Ectodermal cell (in vitro differentiated cells): ENCODE measurements around the gene GOLGA2.
"Not testable (repeated sequence)": the region's sequence is repeated elsewhere in the genome, so short reads cannot be mapped to it uniquely, and the experiment has no call there.

Experiments used
- H3K27ac ChIP-seq: 2 replicates; pipeline ENCODE4 v1.7.0; 2013; ENCODE audit warnings: mild to moderate bottlenecking, low read depth, low read length; ENCODE audit not compliant: insufficient read depth, poor library complexity, severe bottlenecking
- H3K27me3 ChIP-seq: 2 replicates; pipeline ENCODE4 v1.7.0; 2013; ENCODE audit warnings: mild to moderate bottlenecking, low read length; ENCODE audit not compliant: insufficient read depth, control insufficient read depth, poor library complexity, severe bottlenecking
- H3K36me3 ChIP-seq: one replicate; pipeline ENCODE4 v1.7.0; 2013; ENCODE audit warnings: low read length; ENCODE audit not compliant: control insufficient read depth, insufficient read depth
- H3K4me1 ChIP-seq: one replicate; pipeline ENCODE4 v1.7.0; 2013; ENCODE audit warnings: low read length; ENCODE audit not compliant: control insufficient read depth, insufficient read depth
- H3K4me3 ChIP-seq: 2 replicates; pipeline ENCODE4 v1.7.0; 2013; ENCODE audit warnings: low read depth, low read length, control low read depth; ENCODE audit not compliant: insufficient read depth
- H3K9me3 ChIP-seq: 2 replicates; pipeline ENCODE4 v1.7.0; 2013; ENCODE audit warnings: mild to moderate bottlenecking, low read length, moderate library complexity; ENCODE audit not compliant: control insufficient read depth
- WGBS, 2 experiments: methylation state at CpG; one replicate each; pipeline ENCODE4 v1.1.7; 2013; ENCODE audit warnings: missing lambda C conversion rate in 2 of 2; 5-methylcytosine and 5-hydroxymethylcytosine counted together

The GOLGA2 gene

DNA sequence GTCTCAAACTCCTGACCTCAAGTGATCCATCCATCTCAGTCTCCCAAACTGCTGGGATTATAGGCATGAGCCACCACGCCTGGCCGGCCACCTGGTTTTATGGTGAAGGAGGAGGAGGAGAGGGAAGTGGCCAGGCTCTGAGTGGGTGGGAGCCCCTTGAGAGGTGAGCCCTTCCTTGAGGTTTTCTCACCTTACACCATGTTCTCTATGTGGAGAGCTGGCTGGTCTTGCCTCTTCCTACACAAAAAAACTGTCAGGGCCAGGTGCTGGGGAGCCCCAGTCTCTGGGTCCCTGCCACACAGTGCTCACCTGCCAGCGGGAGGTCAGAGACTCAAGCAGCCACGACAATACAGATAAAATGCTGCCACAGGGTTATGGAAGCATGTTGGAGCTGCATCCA lies 18.3 kb upstream of the GOLGA2 start:
- no peak overlapping the region for H3K27ac ChIP-seq
- 88 to 96% methylated on average over 4 of the region's 4 CpGs for WGBS, 2 experiments

DNA sequence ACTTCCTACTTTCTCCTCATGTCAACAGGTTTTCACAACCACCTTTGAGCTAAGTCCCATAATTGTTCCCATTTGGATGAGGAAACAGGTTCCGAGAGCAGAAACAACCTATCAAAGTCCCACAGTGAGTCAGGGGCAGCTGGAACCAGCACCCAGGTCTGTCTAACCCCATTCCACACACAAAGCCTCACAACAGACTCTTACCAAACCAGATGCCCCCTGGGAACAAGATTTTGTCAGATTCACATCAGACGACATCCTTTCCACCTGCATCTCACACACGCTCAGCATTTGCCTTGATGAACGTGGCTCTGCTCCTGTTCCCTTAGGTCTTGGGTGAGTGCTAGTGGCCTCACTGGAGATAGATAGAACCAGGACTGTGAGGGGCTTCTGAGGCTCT lies 17.3 kb upstream of the GOLGA2 start:
- H3K4me3 ChIP-seq = no peak overlapping the region
- H3K9me3 ChIP-seq = no peaks in the 10 kb centered on the region
- H3K27me3 ChIP-seq = no peaks in the 10 kb centered on the region
- H3K27ac ChIP-seq = no peak overlapping the region
- peaks cover 4% of the 10 kb centered on the region for H3K36me3 ChIP-seq
- no peaks in the 10 kb centered on the region for H3K4me1 ChIP-seq
- 89 to 91% methylated on average over 4 of the region's 4 CpGs for WGBS, 2 experiments

More for the DNA sequence above, 18.3 kb upstream of the GOLGA2 start:
- no peaks in the 10 kb centered on the region for H3K4me1 ChIP-seq
- no peaks in the 10 kb centered on the region for H3K9me3 ChIP-seq
- no peaks in the 10 kb centered on the region for H3K27me3 ChIP-seq
- H3K36me3 ChIP-seq = peaks cover under 1% of the 10 kb centered on the region
- H3K4me3 ChIP-seq = no peak overlapping the region

DNA sequence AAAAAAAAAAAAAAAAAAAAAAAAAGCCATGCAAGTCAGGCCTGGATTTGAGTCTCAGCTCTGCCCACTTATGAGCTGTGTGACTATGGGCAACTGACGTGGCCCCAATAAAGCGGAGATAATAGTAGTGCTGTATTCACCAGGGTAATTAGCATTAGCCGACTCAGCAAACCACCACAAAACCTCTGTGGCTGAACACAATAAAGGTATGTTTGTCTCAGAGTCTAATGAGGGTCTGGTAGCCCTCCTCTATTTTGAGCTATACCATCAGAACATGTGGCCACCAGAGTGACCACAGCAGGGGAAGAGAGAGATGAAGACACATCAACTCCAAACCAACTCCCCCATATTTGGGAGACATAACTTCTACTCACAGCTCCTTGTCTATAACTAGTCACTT lies 16.2 kb upstream of the GOLGA2 start:
- no peak overlapping the region for H3K4me3 ChIP-seq
- H3K9me3 ChIP-seq = no peaks in the 10 kb centered on the region
- WGBS, 2 experiments = 95 to 98% methylated on average over 3 of the region's 3 CpGs
- no peaks in the 10 kb centered on the region for H3K27me3 ChIP-seq
- H3K36me3 ChIP-seq = peaks cover 4% of the 10 kb centered on the region
- no peaks in the 10 kb centered on the region for H3K4me1 ChIP-seq
- H3K27ac ChIP-seq = no peak overlapping the region

DNA sequence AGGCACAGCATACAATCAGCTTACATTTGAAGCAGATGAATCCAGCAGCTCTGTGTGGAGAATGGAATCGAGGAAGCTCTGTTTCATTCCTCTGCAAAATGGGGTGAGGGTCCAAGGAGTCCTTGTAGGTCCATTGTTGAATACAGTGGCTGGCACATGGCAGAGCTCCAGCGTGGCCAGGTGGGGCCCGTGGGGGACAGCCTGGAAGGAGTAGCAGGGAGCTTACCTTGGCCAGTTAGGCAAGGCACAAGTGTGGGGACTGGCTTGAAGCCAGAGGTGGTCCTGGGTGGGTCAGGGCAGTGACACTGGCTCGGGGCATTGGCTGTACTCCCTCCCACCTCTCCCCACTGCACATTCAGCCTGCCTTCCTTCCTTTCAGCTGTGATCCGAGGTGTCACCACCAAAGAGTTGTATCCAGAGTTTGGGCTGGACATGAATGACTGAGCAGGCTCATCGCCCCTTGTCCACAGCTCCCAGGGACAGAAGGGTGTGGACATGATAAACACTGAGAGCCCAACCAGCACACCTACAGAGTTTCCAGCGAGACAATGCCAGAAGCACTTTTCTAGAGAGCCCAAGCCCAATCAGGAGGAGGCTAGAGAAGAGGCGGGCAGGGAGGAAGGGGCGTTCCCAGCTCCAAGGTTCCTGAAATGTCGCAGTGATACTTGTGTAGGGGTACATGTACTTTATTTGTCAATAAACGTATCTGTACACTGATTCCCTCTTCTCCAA lies 12.6 kb upstream of the GOLGA2 start:
- 92 to 94% methylated on average over 11 of the region's 11 CpGs for whole genome bisulfite sequencing, 2 experiments
- no peaks in the 10 kb centered on the region for H3K27me3 ChIP-seq
- peaks cover 4% of the 10 kb centered on the region for H3K36me3 ChIP-seq
- H3K27ac ChIP-seq = no peak overlapping the region
- no peaks in the 10 kb centered on the region for H3K9me3 ChIP-seq
- no peak overlapping the region for H3K4me3 ChIP-seq
- no peaks in the 10 kb centered on the region for H3K4me1 ChIP-seq

- H3K36me3 ChIP-seq = peaks cover 4% of the 10 kb centered on the region
- 93 to 96% methylated on average over 6 of the region's 6 CpGs for WGBS, 2 experiments
- no peaks in the 10 kb centered on the region for H3K27me3 ChIP-seq
- no peak overlapping the region for H3K4me3 ChIP-seq
- H3K4me1 ChIP-seq = no peaks in the 10 kb centered on the region
- no peaks in the 10 kb centered on the region for H3K9me3 ChIP-seq
- no peak overlapping the region for H3K27ac ChIP-seq
These were observed 10.6 kb upstream of the GOLGA2 start for GRCh38 chr9:128286440-128286839.

GRCh38 chr9:128285033-128285784 lies 9.4 kb upstream of the GOLGA2 start:
- H3K4me3 ChIP-seq = no peak overlapping the region
- H3K9me3 ChIP-seq = no peaks in the 10 kb centered on the region
- H3K27me3 ChIP-seq = no peaks in the 10 kb centered on the region
- H3K27ac ChIP-seq = no peak overlapping the region
- no peaks in the 10 kb centered on the region for H3K4me1 ChIP-seq
- 91 to 94% methylated on average over 12 of the region's 12 CpGs for WGBS, 2 experiments
- H3K36me3 ChIP-seq = peaks cover 4% of the 10 kb centered on the region

- Histone ChIP-seq H3K27ac (no peak overlapping the region), H3K27me3 (no peaks in the 10 kb centered on the region), H3K36me3 (no peaks in the 10 kb centered on the region), H3K9me3 (no peaks in the 10 kb centered on the region), H3K4me1 (no peaks in the 10 kb centered on the region), H3K4me3 (no peak overlapping the region)
- WGBS, 2 experiments = 94 to 96% methylated on average over 6 of the region's 6 CpGs
These were observed 6.7 kb upstream of the GOLGA2 start for GRCh38 chr9:128282500-128282899.

DNA sequence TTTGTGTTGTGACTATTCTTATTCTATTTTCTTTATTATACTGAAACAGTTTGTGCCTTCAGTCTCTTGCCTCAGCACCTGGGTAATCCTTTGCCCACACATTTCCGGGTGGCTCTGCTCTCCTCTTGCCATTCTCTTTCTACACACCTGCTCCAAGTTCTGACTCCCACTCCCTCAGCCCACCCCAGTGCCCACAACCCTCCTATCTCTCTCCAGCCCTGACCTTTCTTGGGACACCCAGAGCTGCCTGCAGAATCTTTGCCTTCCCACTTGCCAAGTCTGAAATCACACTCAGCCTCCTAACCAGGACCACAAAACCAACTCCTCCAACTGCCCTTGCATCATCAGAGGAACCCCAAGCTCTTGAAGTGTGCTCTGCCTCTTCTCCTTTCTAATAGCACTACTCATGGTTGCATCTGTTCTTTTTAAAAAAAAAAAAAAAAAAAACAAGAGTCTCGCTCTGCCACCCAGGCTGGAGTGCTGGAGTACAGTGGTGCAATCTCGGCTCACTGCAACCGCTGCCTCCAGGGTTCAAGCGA lies 4.3 kb upstream of the GOLGA2 start:
- Histone ChIP-seq H3K9me3 (no peaks in the 10 kb centered on the region), H3K27me3 (no peaks in the 10 kb centered on the region), H3K36me3 (no peaks in the 10 kb centered on the region), H3K27ac (no peak overlapping the region), H3K4me3 (no peak overlapping the region), H3K4me1 (peaks cover 3% of the 10 kb centered on the region)
- WGBS, 2 experiments = 94 to 97% methylated on average over 5 of the region's 5 CpGs

GRCh38 chr9:128279088-128280073 lies 3.6 kb upstream of the GOLGA2 start:
- not testable (repeated sequence) for H3K27ac ChIP-seq, H3K4me3 ChIP-seq, H3K4me1 ChIP-seq, H3K36me3 ChIP-seq, H3K9me3 ChIP-seq, H3K27me3 ChIP-seq
- WGBS, 2 experiments = 93 to 94% methylated on average over 22 of the region's 22 CpGs
